Measurements from ENCODE around the gene TRRAP.
A peak's percentile ranks its signal among the peaks of the same experiment; 100 is the strongest.

The TRRAP gene

DNA sequence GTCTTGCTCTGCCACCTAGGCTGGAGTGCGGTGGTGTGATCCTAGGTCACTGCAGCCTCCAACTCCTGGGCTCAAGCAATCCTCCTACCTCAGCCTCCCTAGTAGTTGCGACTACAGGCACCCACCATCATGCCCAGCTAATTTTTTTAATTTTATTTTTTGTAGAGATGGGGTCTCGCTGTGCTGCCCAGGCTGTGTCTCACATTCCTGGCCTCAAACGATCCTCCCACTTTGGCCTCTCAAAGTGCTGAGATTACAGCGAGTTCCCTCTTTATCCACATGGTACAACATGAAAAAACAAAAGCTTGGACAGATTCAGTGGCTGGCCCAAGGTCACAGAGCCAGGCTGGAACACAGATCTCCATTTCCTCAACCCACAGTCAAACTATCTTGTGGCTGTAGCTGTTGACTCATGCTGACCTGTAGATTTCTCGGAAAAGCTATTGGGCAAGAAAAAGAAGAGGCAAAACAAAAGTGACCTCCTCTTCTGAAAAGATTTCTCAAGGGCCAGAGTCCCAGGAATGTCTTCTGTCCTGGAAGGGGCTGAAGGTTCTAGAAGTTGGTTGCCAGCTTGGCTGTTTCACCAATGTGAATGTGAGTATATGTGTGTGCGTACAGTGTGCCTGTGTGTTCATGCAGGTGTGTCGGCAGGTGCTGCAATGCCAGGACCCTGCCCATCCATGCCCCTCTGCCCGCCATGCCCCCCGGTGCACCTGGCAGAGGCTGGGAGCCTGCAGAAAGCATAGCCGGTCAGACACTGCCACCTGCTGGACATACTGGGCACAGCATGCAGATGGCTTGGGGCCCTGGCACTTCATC is 36.9 kb upstream of the TRRAP start (continued):
- TF ChIP-seq SCRT2 (tag by site-specific recombination; IDR thresholded peaks at IDR 0.05) (peak; percentile 56; the same call in 1 of the 2 replicates), ZNF16 (tag by site-specific recombination; IDR thresholded peaks at IDR 0.05; ENCODE audit: low read depth) (no peak), ZNF2 (tag by site-specific recombination; IDR thresholded peaks at IDR 0.05) (peak; percentile 70; the same call in 1 of the 2 replicates), MZF1 (tag by site-specific recombination; IDR thresholded peaks at IDR 0.05; ENCODE audit: borderline replicate concordance) (no peak), ZNF394 (tag by site-specific recombination; IDR thresholded peaks at IDR 0.05; ENCODE audit: borderline replicate concordance) (no peak), ZNF416 (tag by site-specific recombination; IDR thresholded peaks at IDR 0.05) (no peak), ZNF140 (tag by site-specific recombination; IDR thresholded peaks at IDR 0.05) (no peak), ZNF660 (tag by site-specific recombination; IDR thresholded peaks at IDR 0.05) (no peak), ZNF837 (tag by site-specific recombination; IDR thresholded peaks at IDR 0.05) (no peak), ZNF626 (tag by site-specific recombination; IDR thresholded peaks at IDR 0.05) (no peak), ZNF121 (tag by site-specific recombination; IDR thresholded peaks at IDR 0.05) (peak; percentile 93), ZBTB20 (tag by site-specific recombination; IDR thresholded peaks at IDR 0.05) (no peak), SETDB1 (IDR thresholded peaks at IDR 0.05; ENCODE audit: insufficient read length, low read length) (no peak), GLIS2 (tag by site-specific recombination; IDR thresholded peaks at IDR 0.05) (peak; percentile 14; the same call in 1 of the 2 replicates), IKZF3 (tag by site-specific recombination; IDR thresholded peaks at IDR 0.05) (no peak), ZNF157 (tag by site-specific recombination; IDR thresholded peaks at IDR 0.05) (no peak), BCL11B (tag by site-specific recombination; IDR thresholded peaks at IDR 0.05; ENCODE audit: low read depth) (no peak), ZNF654 (tag by site-specific recombination; IDR thresholded peaks at IDR 0.05; ENCODE audit: low read depth) (peak; percentile 97), ZNF510 (tag by site-specific recombination; IDR thresholded peaks at IDR 0.05; ENCODE audit: insufficient replicate concordance) (no peak), ZNF791 (tag by site-specific recombination; IDR thresholded peaks at IDR 0.05) (no peak), ZNF366 (tag by site-specific recombination; conservative IDR thresholded peaks at IDR 0.05) (no peak), YY2 (tag by site-specific recombination; IDR thresholded peaks at IDR 0.05) (peak; percentile 53; the same call in 1 of the 2 replicates), ZNF529 (tag by site-specific recombination; IDR thresholded peaks at IDR 0.05; ENCODE audit: insufficient replicate concordance) (no peak), SP7 (tag by site-specific recombination; IDR thresholded peaks at IDR 0.05) (no peak), ZNF391 (tag by site-specific recombination; IDR thresholded peaks at IDR 0.05; ENCODE audit: borderline replicate concordance, low read depth) (no peak), ZNF560 (tag by site-specific recombination; IDR thresholded peaks at IDR 0.05; ENCODE audit: borderline replicate concordance) (no peak), ZNF707 (tag by site-specific recombination; IDR thresholded peaks at IDR 0.05) (no peak), ZNF404 (tag by site-specific recombination; IDR thresholded peaks at IDR 0.05) (no peak)
- TF ChIP-seq, protein P1, sequence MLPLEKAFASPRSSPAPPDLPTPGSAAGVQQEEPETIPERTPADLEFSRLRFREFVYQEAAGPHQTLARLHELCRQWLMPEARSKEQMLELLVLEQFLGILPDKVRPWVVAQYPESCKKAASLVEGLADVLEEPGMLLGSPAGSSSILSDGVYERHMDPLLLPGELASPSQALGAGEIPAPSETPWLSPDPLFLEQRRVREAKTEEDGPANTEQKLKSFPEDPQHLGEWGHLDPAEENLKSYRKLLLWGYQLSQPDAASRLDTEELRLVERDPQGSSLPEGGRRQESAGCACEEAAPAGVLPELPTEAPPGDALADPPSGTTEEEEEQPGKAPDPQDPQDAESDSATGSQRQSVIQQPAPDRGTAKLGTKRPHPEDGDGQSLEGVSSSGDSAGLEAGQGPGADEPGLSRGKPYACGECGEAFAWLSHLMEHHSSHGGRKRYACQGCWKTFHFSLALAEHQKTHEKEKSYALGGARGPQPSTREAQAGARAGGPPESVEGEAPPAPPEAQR (tag by site-specific recombination; IDR thresholded peaks at IDR 0.05) = no peak
- TF ChIP-seq, protein P2, sequence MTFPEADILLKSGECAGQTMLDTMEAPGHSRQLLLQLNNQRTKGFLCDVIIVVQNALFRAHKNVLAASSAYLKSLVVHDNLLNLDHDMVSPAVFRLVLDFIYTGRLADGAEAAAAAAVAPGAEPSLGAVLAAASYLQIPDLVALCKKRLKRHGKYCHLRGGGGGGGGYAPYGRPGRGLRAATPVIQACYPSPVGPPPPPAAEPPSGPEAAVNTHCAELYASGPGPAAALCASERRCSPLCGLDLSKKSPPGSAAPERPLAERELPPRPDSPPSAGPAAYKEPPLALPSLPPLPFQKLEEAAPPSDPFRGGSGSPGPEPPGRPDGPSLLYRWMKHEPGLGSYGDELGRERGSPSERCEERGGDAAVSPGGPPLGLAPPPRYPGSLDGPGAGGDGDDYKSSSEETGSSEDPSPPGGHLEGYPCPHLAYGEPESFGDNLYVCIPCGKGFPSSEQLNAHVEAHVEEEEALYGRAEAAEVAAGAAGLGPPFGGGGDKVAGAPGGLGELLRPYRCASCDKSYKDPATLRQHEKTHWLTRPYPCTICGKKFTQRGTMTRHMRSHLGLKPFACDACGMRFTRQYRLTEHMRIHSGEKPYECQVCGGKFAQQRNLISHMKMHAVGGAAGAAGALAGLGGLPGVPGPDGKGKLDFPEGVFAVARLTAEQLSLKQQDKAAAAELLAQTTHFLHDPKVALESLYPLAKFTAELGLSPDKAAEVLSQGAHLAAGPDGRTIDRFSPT (tag by site-specific recombination; IDR thresholded peaks at IDR 0.05) = peak; percentile 99
- TF ChIP-seq, protein P3, sequence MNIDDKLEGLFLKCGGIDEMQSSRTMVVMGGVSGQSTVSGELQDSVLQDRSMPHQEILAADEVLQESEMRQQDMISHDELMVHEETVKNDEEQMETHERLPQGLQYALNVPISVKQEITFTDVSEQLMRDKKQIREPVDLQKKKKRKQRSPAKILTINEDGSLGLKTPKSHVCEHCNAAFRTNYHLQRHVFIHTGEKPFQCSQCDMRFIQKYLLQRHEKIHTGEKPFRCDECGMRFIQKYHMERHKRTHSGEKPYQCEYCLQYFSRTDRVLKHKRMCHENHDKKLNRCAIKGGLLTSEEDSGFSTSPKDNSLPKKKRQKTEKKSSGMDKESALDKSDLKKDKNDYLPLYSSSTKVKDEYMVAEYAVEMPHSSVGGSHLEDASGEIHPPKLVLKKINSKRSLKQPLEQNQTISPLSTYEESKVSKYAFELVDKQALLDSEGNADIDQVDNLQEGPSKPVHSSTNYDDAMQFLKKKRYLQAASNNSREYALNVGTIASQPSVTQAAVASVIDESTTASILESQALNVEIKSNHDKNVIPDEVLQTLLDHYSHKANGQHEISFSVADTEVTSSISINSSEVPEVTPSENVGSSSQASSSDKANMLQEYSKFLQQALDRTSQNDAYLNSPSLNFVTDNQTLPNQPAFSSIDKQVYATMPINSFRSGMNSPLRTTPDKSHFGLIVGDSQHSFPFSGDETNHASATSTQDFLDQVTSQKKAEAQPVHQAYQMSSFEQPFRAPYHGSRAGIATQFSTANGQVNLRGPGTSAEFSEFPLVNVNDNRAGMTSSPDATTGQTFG (tag by site-specific recombination; IDR thresholded peaks at IDR 0.05; ENCODE audit: borderline replicate concordance) = no peak
- TF ChIP-seq, protein P4, sequence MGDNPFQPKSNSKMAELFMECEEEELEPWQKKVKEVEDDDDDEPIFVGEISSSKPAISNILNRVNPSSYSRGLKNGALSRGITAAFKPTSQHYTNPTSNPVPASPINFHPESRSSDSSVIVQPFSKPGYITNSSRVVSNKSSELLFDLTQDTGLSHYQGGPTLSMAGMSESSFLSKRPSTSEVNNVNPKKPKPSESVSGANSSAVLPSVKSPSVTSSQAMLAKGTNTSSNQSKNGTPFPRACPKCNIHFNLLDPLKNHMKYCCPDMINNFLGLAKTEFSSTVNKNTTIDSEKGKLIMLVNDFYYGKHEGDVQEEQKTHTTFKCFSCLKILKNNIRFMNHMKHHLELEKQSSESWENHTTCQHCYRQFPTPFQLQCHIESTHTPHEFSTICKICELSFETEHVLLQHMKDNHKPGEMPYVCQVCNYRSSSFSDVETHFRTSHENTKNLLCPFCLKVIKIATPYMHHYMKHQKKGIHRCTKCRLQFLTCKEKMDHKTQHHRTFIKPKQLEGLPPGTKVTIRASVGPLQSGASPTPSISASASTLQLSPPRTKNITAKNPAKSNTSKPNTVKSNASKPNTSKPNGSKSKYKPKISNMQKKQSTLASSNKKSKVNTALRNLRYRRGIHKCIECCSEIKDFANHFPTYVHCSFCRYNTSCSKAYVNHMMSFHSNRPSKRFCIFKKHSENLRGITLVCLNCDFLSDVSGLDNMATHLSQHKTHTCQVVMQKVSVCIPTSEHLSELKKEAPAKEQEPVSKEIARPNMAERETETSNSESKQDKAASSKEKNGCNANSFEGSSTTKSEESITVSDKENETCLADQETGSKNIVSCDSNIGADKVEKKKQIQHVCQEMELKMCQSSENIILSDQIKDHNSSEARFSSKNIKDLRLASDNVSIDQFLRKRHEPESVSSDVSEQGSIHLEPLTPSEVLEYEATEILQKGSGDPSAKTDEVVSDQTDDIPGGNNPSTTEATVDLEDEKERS (tag by site-specific recombination; IDR thresholded peaks at IDR 0.05) = no peak

Data from HEK293 (cell line).